ENCODE measurements around the gene NPTXR.

DNA sequence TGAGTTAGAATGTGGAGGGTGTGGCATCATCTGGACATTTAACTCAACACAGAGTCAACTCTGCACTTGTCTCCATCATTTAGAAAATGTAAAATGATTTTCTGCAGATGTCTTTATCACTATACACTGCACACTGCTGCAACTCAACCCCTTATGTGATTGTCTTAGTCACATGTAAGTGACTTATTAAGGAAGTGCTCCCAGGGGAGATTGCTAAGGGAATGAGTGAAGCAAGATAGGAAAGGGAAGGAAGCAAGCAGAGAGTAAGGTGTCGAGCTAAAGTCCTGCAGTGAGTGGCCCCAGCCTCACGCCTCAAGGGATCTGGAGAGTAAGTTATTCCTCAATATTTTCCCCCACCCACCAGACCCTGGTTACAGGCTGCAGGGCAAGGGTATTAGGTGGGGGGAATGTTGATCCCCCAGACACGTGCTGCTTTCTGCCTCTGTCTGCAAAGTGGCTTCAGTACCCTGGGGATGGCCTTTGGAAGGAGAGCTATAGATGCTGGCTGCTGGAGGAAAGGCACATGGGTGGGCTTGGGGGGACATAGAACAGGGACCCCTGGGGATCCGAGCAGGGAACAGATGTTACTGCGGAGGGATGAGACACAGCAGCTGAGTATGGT lies 35.4 kb upstream of the NPTXR start:
- TF ChIP-seq, protein P1, sequence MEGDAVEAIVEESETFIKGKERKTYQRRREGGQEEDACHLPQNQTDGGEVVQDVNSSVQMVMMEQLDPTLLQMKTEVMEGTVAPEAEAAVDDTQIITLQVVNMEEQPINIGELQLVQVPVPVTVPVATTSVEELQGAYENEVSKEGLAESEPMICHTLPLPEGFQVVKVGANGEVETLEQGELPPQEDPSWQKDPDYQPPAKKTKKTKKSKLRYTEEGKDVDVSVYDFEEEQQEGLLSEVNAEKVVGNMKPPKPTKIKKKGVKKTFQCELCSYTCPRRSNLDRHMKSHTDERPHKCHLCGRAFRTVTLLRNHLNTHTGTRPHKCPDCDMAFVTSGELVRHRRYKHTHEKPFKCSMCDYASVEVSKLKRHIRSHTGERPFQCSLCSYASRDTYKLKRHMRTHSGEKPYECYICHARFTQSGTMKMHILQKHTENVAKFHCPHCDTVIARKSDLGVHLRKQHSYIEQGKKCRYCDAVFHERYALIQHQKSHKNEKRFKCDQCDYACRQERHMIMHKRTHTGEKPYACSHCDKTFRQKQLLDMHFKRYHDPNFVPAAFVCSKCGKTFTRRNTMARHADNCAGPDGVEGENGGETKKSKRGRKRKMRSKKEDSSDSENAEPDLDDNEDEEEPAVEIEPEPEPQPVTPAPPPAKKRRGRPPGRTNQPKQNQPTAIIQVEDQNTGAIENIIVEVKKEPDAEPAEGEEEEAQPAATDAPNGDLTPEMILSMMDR (IDR thresholded peaks at IDR 0.05; ENCODE audit: low read length), result no peak
- TF ChIP-seq EZH2 (optimal IDR thresholded peaks at IDR 0.05; ENCODE audit: low read depth, low read length), result no peak
